ENCODE measurements around the gene BRD7.
"Not testable (repeated sequence)": the region's sequence is repeated elsewhere in the genome, so short reads cannot be mapped to it uniquely, and the experiment has no call there.

Gene BRD7

DNA sequence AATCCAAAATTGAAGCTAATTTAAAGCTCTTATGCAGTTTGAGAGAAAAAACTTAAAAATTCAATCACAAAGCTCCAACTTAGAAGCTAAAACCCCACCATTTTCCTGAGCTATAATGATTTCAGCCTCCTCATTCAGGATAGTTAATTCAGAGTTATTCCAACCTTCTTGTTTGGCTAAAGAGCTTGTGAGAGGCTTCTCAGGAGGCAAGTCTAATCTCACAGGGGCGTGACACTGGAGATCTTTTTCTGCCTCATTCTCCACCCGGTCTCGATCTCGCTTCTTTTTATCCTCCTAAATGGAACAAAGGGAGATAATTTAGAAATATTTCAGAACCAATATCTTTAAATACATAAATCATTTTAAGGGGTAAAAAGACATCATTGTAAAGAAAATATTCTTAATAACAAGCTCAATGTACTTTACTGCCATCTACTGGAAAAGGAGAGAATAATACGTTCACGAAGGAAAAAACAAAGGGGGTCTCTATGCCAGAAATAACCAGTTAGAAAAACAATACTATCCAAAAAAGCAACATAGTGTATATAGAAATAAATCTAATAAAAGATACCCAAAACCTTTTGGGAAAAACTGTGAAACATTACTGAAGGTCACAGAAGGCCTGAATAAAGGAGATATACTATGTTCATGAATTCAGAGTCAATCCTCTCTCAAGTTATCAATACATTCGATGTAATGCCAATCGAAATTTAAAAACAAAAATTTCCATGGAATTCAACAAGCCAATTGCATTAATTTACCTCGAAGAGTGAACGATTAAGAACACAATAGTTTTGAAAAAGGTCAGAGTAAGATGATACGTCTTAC, 13.9 kb downstream of the BRD7 start:
- DNase-seq, result no peak

DNA sequence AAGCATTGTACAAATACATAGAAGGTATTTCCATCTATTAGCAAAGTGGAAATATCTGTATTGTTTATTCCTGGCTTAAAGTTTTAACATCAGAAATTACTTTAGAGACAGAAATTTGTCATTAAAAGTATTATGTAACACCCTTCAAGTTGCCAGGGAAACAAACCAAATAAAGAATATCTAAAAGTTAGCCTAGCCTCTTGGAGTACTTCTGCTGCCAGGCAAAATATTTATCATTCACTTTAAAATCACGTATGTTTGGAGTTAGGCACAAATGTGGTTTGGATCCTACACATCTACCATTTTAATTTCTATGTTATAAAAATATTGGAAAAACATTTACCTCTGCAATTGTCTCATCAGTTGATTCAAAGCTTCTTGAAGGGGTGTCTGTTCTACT, 14.7 kb downstream of the BRD7 start:
- DNase-seq, result no peak

DNA sequence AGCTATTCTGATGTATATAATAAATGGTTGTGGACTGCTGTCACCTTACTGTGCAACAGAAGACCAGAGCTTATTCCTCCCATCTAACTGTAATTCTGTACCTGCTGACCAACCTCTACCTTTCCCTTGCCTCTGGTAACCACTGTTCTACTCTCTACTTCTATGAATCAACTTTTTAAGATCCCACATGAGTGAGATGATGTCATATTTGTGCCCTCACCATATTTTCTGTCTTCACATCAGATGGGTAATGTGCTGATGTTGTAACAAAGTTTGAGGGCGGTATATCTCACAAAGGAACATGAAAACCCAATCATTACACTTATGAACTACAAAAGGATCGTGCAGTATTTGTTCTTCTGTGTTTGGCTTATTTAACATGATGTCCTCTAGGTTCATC, 16.8 kb downstream of the BRD7 start:
- DNase-seq, result no peak

DNA sequence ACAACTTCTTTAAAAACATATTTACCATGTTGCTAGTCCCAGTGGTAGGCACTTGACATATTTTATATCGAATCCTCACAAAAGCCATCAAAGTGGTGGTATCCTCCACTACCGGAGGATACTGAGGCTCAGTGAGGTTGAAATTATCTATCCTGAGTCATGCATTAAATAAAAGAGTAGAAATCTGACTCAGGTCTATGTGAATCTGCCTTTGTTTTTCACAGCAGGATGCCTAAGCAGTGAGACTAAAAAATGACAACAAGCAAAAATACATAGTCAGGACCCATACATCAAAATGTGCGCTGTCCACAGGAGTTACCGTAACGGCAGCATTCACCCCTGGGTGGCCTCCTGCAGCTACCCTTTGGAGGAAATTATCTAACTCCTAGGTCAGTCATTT, 17.7 kb downstream of the BRD7 start:
- DNase-seq, result no peak

DNA sequence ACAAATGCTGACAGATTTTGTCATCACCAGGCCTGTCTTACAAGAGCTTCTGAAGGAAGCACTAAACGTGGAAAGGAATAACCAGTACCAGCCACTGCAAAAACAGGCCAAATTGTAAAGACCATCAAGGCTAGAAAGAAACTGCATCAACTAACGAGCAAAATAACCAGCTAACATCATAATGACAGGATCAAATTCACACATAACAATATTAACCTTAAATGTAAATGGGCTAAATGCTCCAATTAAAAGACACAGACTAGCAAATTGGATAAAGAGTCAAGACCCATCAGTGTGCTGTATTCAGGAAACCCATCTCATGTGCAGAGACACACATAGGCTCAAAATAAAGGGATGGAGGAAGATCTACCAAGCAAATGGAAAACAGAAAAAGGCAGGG, 23.6 kb downstream of the BRD7 start:
- not testable (repeated sequence) for DNase-seq

DNA sequence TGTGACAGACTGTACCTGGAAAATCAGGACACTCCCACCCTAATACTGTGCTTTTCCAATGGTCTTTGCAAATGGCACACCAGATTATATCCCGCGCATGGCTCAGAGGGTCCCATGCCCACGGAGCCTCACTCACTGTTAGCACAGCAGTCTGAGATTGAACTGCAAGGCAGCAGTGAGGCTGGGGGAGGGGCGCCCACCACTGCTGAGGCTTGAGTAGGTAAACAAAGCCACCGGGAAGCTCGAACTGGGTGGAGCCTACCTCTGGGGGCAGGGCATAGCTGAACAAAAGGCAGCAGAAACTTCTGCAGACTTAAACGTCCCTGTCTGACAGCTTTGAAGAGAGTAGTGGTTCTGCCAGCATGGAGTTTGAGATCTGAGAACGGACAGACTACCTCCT, 25.2 kb downstream of the BRD7 start:
- not testable (repeated sequence) for DNase-seq

DNA sequence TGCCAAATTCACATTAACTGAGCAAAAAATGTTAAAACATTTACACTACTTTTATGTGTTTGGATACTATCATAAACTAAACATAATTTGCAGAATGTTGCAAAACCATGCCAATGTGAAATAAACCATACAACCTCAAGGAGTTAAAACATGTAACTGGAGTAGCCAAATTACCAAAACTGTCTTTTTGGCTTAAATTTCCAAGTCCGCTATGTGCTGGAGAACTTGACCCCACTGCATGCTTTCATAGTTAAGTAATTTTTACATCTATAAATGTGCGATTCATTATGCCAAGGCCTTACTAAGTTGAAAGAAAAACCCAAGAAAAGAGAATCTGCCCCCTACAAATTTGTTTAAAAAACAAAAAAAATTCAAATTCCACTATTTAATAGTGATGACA, 28.2 kb downstream of the BRD7 start:
- no peak for DNase-seq

DNA sequence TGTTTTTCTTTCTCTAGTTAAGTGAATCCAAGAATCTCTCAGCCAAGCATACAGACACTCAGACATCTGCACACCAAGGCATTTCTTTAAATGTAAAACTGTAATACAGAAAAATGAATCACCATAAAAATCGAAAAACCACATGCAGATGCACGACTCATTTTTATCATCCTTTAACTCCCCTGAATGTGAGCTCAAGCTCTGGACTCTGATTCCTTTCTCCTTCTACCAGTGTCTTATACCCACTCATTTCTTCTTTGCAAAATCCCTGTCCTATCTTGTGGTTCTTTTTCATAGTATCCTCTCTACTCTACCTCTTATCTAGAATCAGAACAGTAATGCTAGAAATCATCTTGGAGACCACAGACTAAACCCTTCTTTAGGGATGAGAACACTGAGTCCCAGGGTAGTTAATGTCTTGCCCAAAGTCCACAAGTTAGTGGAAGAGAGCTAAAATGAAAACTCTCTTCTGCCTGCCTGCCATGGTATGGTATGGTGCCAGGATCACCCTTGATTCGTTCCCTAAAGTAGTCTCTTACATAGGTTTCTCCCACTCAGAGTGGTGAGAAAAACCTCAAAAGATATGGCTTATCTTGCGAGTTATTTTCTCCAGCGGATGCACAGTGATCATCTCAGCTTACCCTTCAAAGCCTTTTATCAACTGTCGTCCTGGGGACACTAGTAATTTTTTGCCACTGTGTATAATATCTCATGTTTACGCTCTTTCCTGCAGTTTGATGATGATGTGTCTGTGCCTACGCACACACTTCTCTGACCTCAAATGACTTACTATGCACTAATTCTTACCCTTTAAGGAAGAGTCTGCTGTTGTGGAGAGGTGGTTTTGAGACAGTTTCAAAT, 30.2 kb downstream of the BRD7 start:
- DNase-seq, result no peak

DNA sequence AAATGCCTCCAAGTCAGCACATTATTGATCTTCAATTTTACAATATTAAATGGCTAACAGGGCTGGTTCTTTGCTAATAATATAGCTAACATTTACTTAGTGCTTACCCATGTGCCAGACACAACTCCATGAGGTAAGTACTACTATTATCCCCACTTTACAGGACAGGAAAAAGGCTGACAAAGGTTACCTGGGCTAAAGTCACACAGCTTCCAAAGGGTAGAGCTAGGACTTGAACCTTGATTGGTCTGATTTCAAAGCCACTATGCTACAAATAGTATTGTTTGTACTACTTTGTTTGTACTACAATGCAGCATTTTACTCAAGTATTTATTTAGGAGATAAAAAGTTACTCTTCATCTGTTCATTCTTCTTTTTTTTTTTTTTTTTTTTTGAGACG, 31.9 kb downstream of the BRD7 start:
- DNase-seq, result no peak

DNA sequence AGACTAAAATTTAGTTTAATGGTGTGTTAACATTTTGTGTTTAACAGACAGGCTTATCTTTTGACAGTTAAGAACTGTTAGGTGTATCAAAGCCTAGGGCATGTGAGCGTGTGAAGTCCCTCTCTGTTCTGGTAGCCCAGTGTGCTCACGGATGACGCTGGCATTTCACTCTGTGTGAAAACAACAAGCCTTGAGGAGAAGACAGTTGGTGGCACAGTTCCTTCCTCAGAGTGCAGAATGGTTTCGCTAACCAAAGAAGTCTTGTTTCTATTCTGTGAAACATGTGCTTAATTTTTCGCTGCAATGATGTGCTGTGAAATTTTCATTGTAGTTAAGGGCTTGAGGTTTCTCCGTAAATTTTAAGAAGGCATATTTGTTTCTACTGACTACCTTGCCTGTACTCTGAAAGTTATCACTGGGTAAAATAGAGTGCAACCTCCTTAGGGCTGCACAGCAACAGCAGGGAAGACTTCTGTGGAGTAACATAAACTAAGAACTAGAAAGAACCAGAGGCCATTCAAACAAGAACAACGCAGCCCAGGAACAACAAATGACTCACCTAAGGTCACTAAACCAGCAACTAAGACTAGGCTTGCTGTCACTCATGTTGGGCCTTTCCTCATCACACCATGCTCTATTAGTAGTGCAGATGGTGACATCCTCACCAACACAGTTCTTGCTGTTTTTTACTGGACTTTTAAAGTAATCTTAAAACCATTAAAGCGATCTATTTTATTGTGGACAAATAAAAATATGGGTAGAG, 33.4 kb downstream of the BRD7 start:
- DNase-seq, result no peak

DNA sequence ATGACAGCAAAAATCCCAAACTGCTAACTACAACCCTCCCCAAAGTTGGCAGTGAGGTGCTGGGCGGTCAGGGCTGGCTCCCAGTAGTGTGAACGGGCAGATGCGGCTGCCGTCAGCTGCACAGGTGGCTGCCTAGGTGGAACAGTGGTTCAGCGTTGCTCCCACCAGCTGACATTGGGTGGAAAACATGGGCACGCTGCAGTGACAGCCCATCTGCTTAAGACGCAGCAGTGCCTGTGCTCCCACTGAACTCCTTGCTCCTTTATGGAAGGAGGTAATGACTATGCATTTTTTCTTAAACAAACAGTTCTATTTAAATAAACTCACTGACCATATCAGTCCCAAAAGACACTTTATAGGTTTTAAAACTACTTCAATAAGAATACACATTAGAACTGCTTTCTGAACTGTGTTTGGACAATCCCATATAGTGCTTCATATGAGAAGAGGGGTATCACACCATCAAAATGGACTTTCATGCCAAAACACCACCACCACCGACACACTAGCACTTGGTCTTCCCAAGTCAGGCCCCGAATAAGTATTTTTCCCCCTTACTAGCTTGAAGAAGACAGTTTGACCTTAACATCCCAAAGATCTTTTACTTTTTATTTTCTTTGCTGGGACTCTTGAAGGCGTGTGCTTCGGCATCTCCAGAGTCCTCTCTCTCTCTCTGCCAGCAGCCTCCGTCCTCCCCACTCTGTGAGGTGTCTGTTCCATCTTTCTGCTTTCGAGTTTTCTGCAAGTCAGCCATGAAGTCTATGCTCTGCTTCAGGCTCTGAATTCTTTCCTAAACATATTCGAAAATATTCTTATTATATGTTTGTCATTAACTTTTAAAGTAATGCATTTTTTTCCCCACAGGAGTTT, 34.4 kb downstream of the BRD7 start:
- no peak for DNase-seq

DNA sequence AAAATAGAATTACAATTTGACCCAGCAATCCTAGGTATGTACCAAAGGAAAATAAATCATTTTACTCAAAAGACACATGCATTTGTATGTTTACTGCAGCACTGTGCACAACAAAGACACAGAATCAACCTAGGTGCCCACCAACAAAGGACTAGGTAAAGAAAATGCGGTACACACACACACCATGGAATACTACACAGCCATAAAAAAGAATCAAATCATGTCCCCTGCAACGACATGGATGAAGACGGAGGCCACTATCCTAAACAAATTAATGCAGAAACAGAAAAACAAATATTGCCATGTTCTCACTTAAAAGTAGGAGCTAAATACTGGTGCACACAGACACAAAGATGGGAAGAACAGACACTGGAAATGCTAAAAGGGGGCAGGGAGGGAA, 36.2 kb downstream of the BRD7 start:
- no peak for DNase-seq

DNA sequence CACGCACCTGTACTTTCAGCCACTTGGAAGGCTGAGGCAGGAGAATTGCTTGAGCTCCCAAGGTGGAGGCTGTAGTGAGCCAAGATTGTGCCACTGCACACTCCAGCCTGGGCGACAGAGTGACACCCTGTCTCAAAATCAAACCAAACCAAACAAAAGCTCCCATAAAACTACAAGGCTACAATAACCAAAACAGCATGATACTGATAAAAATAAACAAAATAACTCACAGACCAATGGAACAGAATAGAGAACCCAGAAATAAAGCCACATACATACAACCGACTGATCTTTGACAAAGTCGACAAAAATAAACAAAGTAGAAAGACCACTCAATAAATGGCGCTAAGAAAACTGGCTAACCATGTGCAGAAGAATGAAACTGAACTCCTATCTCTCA, 37.2 kb downstream of the BRD7 start:
- DNase-seq, result no peak

DNA sequence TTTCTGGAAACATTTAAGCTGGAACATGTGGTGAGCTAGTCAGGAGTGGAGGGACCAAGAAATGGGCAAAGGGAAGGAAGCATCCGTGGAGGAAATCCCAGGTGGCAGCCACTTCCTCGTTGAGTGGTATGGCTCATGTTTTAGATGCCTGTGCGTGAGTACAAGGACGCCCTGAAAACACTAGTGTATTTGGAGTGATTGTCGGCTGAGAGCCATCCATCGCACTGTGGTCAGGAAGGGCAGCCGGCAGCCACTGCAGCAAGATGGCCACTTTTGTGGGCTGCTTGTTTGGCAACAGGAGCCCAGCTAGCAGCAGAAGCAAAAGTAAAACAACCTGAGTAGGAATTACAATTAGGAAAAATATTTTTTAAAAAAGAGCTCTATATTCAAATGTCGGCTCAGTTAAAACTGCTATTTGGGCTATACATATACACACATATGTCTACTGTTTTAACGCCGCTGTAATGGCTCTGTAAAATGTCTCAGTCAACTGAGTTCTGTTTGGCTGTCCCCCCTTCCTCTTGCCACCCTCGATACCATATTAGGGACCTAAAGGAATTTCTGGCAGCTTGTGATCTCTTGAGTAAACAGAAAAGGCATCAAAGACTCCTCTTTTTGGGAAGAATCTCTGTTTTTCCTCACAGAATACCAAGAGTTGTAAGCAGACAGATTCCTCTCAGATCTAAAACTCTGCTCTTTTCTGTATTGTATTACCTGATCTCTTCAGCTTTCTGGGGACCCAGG, 39.2 kb downstream of the BRD7 start:
- DNase-seq, result no peak

DNA sequence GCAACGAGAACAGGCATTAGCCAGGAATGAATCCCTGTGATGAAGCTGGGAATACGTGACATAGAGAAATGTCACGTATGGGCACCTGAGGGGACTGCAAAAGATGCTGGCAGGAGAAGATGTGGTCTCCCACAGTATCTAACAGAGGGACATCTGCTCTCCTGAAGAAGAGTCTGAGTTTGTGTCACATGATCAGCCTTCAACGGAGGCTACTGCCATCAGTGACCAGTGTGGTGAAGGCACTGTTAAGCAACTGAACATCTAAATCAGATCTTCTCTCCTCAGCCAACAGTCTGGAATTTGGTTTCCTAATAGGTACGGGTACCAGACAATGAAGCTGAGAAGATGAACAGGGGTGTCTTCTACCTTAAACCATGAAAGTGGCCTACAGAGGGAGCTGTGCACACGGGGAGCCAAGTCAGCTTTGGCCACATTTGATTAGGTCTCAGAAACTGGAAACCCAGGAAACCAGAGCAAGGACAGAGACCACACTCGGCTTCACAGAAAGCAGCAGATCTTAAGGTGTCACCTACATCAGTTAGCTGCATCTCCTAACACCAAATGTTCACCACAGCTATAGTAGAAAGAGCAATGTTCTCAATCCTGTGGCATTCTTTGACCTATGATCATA, 41.8 kb downstream of the BRD7 start:
- no peak for DNase-seq

DNA sequence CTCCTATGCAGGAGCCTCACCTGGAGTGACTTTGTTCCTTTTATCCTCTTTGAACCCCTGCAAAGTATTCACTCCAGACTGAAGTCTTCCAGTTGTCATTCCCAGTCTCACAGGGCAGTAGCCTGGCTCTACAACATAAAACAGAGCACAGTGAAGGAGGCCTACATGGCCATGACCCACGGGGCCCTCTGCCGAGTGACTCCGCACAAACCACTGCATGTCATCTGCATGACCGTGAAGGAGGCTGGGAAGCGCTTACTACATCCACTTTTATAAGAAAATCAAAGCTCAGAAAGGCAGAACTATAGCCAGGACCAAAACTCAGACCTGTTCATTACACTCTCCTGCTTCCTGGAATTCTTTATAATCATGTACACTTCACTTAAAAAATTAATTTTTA, 42.5 kb downstream of the BRD7 start:
- no peak for DNase-seq

DNA sequence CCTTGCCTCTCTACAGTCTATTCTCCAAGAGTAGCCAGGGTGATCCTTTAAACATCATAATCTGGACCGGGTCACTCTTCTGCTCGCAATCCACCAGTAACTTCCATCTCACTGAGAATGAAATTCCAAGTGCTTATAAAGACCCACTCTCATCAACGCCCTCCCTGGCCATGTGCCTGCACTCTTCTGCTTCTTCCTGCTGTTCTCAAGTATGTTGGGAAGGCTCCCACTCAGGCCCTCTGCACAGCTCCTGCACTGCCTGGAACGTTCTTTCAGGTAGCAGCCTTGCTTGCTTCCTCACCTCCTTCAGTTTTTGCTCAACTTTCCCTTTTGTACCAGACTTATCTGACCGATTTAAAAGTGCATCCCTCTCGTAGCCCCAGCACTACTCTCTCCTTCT, 44.4 kb downstream of the BRD7 start:
- no peak for DNase-seq

DNA sequence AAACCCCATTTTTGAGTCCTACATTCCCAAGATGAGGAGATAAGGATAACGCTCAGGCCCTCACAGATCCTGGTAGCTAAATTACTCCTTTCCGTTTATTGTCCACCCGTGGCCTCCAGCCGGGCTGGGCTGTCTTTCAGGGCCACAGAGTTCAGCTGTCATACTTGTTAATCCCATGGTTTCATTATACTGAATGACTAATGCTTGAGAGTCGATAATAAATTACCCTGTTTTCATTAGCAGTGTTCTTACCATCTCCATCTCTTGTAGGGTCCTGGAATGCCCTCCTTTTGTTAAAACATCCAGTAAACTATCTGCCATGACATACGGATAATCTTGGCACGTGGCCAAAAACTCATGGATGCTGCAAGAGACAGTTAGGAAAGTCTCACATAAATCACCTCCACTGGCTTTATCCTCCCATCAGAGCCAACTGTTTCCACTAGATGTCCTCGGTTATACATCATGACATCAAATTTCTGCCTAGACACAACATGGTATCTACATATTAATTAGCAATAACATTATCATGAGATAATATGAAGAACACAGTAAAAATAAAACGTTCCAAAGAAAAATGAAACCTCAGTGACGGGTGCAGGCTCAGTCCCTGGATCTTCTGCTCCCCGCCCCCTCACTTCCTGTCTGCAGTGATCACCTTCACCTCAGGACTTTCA, 45.3 kb downstream of the BRD7 start:
- DNase-seq, result peak; percentile 47

DNA sequence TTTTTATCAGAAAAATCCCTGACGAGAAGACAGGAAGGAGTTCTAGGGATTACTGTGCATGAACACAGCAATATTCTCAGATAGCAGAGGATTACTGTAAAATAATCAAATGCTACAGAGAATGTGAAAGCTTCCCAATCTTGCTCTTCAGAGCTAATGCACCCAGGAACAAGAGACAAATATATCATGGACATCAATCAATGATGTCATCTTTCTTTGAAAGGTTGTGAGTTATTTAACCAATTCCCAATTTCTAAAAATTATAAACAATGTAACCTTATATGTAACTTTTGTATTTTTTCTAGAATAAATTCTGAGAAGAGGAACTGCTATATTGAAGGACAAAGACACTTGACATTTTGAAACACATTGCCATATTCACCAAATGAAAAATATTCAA, 46.5 kb downstream of the BRD7 start:
- no peak for DNase-seq

DNA sequence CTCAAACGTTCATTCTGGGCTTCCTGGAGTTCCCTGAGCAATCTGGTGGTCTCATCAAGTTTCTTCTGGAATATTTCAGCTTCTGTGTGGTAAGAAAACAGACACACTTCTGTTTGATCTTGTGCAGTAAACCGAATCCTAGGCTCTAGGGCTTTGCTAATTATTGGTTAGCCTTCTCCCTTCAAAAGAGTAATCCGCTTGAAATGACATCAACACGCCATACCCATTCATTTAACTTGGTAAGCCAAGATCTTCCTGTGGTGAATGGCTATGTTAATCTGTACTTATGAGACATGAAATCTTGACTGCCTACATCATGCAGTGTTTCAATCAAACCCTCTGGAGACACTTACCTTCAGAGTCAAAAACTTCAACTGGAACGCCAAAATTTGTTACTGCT, 48.5 kb downstream of the BRD7 start:
- no peak for DNase-seq
